GM12801 (cell line): ENCODE results near the gene ABCG1.

ENCODE experiments used
- CTCF ChIP-seq: IDR thresholded peaks from one replicate; pipeline ENCODE4 v1.5.1; 2011; ENCODE audit warnings: control low read depth; ENCODE audit not compliant: insufficient read length; ENCODE audit errors: extremely low read depth

The ABCG1 gene

GRCh38 chr21:42265231-42265812 lies 46.4 kb downstream of the ABCG1 start:
- TF ChIP-seq CTCF = no peak

GRCh38 chr21:42266971-42267556 lies 48.1 kb downstream of the ABCG1 start:
- no peak for TF ChIP-seq CTCF

- TF ChIP-seq CTCF = no peak
Measured at GRCh38 chr21:42269386-42269785, 50.4 kb downstream of the ABCG1 start.

GRCh38 chr21:42271065-42271464 lies 52.1 kb downstream of the ABCG1 start:
- TF ChIP-seq CTCF = no peak

GRCh38 chr21:42272109-42272962 lies 53.4 kb downstream of the ABCG1 start:
- TF ChIP-seq CTCF = no peak

GRCh38 chr21:42272984-42273600 lies 54.2 kb downstream of the ABCG1 start:
- no peak for TF ChIP-seq CTCF

- TF ChIP-seq CTCF = no peak
Measured at GRCh38 chr21:42276076-42276475, 57.1 kb downstream of the ABCG1 start.
